ENCODE data around the gene SAXO1. TPM values are rescaled to one million over a fixed set of nuclear protein-coding genes. Genes with fewer than 3 reads are reported as not detected.

Gene SAXO1
- polyA plus RNA-seq, 3 donors, result not detected

DNA sequence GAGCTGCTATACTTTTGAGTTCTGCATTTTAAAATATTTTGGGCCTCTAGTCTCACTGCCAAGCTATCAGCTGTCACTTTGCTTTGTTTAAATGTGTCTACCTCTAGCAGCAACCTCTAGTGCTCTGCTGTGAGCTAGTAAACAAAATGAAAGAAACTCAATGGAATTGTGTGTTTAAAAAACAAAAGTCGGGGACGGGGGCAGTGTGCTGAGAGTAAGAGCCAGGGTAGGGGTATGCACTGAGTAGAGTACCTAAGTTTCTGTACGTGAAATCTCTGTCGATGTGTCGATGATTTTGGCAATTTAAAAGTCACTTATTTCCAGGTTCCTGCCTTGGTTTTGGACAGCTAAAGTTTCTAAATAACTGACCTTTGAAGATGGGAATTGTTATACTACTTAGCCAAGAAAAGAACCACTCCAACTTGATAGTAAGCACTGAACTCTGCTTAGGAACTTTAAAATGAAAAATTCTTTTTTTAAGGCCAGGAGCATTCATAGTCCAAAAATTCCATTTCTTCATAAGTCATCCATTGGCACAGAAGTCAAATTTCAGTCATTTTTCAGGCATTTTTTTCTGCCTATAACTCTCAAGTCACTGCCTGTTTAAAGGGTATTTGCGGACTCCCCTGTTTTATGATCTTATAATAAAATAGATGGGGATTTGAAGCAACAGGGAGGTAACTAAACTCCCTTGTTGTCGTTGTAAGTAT, 111.5 kb downstream of the SAXO1 start:
- Histone ChIP-seq H3K9me3 (replicated peaks in 1 of 2; ENCODE audit: control insufficient read depth in 1 of 2, insufficient read depth in 1 of 2, low read length in 2 of 2) (no peaks in the 10 kb centered on the region), H4K20me1 (ENCODE audit: insufficient read depth, low read length) (no peaks in the 10 kb centered on the region), H3K4me3 (replicated peaks in 1 of 3; ENCODE audit: low read depth in 2 of 3, low read length in 3 of 3) (no peak overlapping the region), H3K9ac (ENCODE audit: insufficient read depth, low read length, poor library complexity, severe bottlenecking) (no peak overlapping the region), H3K4me1 (ENCODE audit: control insufficient read depth in 1 of 2, insufficient read depth in 2 of 2, low read length in 2 of 2) (no peaks in the 10 kb centered on the region), H2AFZ (ENCODE audit: insufficient read depth, low read depth, low read length, poor library complexity, severe bottlenecking) (no peak overlapping the region), H3K36me3 (replicated peaks in 1 of 2; ENCODE audit: control insufficient read depth in 1 of 2, insufficient read depth in 2 of 2, low read length in 2 of 2) (no peaks in the 10 kb centered on the region), H3K79me2 (ENCODE audit: insufficient read depth, low read length) (no peaks in the 10 kb centered on the region), H3K27me3 (ENCODE audit: control insufficient read depth in 2 of 2, insufficient read depth in 2 of 2, low read length in 2 of 2) (no peaks in the 10 kb centered on the region), H3K4me2 (replicated peaks; ENCODE audit: extremely low read depth, low read length, poor library complexity, severe bottlenecking) (no peak overlapping the region), H3K27ac (ENCODE audit: low read depth in 1 of 2, low read length in 2 of 2) (no peak overlapping the region)
- peaks cover 0 to 4% (median 0%) of the 10 kb centered on the region in 3 donors for H3K27me3 Mint-ChIP-seq (ENCODE audit: low read depth in 3 of 3)
- WGBS (ENCODE audit: insufficient coverage), result 95% methylated on average over 4 of the region's 7 CpGs
- H3K36me3 Mint-ChIP-seq, result no peaks in the 10 kb centered on the region
- intact Hi-C loops (cut with micrococcal nuclease), result no loop called here
- H3K9me3 Mint-ChIP-seq, result peaks cover 0 to 1% (median 0%) of the 10 kb centered on the region in 7 donors
- TF ChIP-seq, protein P1, sequence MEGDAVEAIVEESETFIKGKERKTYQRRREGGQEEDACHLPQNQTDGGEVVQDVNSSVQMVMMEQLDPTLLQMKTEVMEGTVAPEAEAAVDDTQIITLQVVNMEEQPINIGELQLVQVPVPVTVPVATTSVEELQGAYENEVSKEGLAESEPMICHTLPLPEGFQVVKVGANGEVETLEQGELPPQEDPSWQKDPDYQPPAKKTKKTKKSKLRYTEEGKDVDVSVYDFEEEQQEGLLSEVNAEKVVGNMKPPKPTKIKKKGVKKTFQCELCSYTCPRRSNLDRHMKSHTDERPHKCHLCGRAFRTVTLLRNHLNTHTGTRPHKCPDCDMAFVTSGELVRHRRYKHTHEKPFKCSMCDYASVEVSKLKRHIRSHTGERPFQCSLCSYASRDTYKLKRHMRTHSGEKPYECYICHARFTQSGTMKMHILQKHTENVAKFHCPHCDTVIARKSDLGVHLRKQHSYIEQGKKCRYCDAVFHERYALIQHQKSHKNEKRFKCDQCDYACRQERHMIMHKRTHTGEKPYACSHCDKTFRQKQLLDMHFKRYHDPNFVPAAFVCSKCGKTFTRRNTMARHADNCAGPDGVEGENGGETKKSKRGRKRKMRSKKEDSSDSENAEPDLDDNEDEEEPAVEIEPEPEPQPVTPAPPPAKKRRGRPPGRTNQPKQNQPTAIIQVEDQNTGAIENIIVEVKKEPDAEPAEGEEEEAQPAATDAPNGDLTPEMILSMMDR (IDR thresholded peaks at IDR 0.05), result no peak
- H3K27ac Mint-ChIP-seq, result peak overlapping the region in 1 of 7 donors; percentile 59
- H3K4me1 Mint-ChIP-seq, result no peaks in the 10 kb centered on the region
- DNase-seq, result no peak
- H3K4me3 Mint-ChIP-seq, result no peak overlapping the region

DNA sequence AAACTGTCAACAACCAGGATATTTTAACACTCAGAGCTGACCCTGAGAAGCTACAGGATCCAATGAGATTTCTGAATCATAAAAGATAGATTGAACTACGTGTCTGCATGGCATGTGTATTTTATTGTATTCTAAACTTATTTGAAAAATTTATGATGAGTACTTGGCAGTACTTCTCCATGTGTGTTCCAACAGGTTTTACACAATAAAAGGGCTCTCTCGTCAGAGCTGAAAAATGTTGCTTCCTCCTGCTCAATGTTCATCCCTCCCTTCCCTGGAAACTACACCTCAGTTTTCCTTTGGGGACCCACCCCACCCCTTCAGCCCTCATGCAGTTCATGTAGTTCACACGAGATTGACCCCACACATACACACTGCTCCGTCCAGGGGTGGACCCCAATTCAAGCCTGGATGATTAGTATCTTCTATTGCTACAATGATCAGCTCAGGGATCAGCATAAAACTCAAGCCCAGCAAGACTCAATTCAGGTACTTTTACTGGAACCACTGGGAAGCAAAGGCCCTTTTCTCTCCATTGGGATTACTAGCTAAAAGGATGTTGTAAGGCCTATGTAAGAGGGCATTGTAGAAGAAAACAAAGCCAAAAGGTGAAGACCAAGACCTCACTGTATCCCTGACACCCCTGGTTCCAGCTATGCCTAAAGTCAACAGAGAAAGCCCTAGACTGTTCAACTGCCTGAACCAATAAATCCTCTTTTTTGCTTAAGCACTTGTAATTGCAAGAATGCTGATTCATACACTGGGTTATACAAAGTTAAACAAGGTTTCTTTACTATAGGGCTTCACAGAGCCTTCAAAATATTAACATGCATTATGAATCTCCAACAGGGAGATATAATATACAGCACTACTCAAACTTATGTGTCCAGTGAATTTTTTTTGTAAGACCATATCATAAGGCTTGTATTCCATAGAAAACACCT, 112.6 kb downstream of the SAXO1 start:
- Histone ChIP-seq H3K9me3 (replicated peaks in 1 of 2; ENCODE audit: control insufficient read depth in 1 of 2, insufficient read depth in 1 of 2, low read length in 2 of 2) (no peaks in the 10 kb centered on the region), H3K4me1 (ENCODE audit: control insufficient read depth in 1 of 2, insufficient read depth in 2 of 2, low read length in 2 of 2) (no peaks in the 10 kb centered on the region), H3K79me2 (ENCODE audit: insufficient read depth, low read length) (no peaks in the 10 kb centered on the region), H3K27me3 (ENCODE audit: control insufficient read depth in 2 of 2, insufficient read depth in 2 of 2, low read length in 2 of 2) (no peaks in the 10 kb centered on the region), H3K9ac (ENCODE audit: insufficient read depth, low read length, poor library complexity, severe bottlenecking) (no peak overlapping the region), H3K27ac (ENCODE audit: low read depth in 1 of 2, low read length in 2 of 2) (no peak overlapping the region), H3K4me3 (replicated peaks in 1 of 3; ENCODE audit: low read depth in 2 of 3, low read length in 3 of 3) (no peak overlapping the region), H3K36me3 (replicated peaks in 1 of 2; ENCODE audit: control insufficient read depth in 1 of 2, insufficient read depth in 2 of 2, low read length in 2 of 2) (no peaks in the 10 kb centered on the region), H3K4me2 (replicated peaks; ENCODE audit: extremely low read depth, low read length, poor library complexity, severe bottlenecking) (no peak overlapping the region), H4K20me1 (ENCODE audit: insufficient read depth, low read length) (no peaks in the 10 kb centered on the region), H2AFZ (ENCODE audit: insufficient read depth, low read depth, low read length, poor library complexity, severe bottlenecking) (no peak overlapping the region)
- Mint-ChIP-seq H3K36me3 (no peaks in the 10 kb centered on the region), H3K27ac (peak overlapping the region in 1 of 7 donors; percentile 56), H3K9me3 (peaks cover 0 to 1% (median 0%) of the 10 kb centered on the region in 7 donors), H3K4me1 (no peaks in the 10 kb centered on the region), H3K27me3 (ENCODE audit: low read depth in 3 of 3) (peaks cover 0 to 4% (median 0%) of the 10 kb centered on the region in 3 donors), H3K4me3 (no peak overlapping the region)
- intact Hi-C loops (cut with micrococcal nuclease), result no loop called here
- TF ChIP-seq, protein P1 (IDR thresholded peaks at IDR 0.05), result no peak
- DNase-seq, result no peak
- WGBS (ENCODE audit: insufficient coverage), result 100% methylated on average over 1 of the region's 4 CpGs
